HepG2 (cell line): ENCODE measurements around the gene PRKG1.

ENCODE experiments used
- EP300 ChIP-seq, 3 experiments: sonication (generic) in 1 of 3; formaldehyde crosslinking in 1 of 3; IDR thresholded peaks; 2 replicates each; pipeline versions ENCODE4 v1.5.1 to v1.6.1; 2011 to 2020; ENCODE audit warnings: low read depth in 2 of 3, low read length in 2 of 3, borderline replicate concordance in 1 of 3, improper control_type of control experiment in 1 of 3, mild to moderate bottlenecking in 1 of 3, missing genetic modification reagents in 1 of 3, moderate library complexity in 1 of 3
- KDM1A ChIP-seq: IDR thresholded peaks from 2 replicates; pipeline ENCODE4 v1.6.1; 2016; ENCODE audit warnings: missing compliant biosample characterization
- ZBTB7A ChIP-seq: sonication (generic); formaldehyde crosslinking; IDR thresholded peaks from 2 replicates; pipeline ENCODE4 v1.8.0; 2022; ENCODE audit warnings: mild to moderate bottlenecking, missing genetic modification reagents
- TF ChIP-seq, protein P1 (sequence below): fragments of 450-650 bp; IDR thresholded peaks from 2 replicates; pipeline ENCODE4 v1.6.1; 2017; ENCODE audit warnings: mild to moderate bottlenecking
- TF ChIP-seq, protein P2 (sequence below): sonication (generic); formaldehyde crosslinking; IDR thresholded peaks from 2 replicates; pipeline ENCODE4 v1.5.1; 2020; ENCODE audit warnings: missing genetic modification reagents, mild to moderate bottlenecking, borderline replicate concordance
- TF ChIP-seq, protein P3 (sequence below): sonication (generic); formaldehyde crosslinking; IDR thresholded peaks from 2 replicates; pipeline ENCODE4 v1.5.0; 2020; ENCODE audit warnings: mild to moderate bottlenecking, missing genetic modification reagents, borderline replicate concordance
- TF ChIP-seq, protein P4 (sequence below): IDR thresholded peaks from 2 replicates; pipeline ENCODE4 v1.6.1; 2016; ENCODE audit warnings: low read depth
- TF ChIP-seq, protein P5 (sequence below): IDR thresholded peaks from 2 replicates; pipeline ENCODE4 v1.6.1; 2016

DNA sequence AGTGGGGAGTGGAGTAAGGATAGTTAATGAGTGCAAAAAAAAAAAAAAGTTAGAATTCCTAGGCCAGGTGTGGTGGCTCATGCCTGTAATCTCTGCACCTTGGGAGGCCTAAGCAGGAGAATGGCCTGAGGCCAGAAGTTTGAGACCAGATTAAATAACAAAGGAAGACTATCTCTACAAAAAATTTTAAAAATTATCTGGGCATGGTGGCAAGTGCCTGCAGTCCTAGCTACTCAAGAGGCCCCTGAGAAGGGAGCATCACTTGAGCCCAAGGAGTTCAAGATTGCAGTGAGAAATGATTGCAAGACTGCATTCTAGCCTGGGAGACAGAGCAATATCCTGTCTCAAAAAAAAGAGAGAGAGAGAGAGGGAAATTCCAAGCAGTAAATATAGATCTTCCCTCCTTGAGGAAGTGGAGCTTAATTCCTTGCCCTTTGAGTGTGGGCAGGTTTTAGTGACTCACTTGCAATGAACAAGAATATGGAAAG lies 644.6 kb downstream of the PRKG1 start:
- TF ChIP-seq KDM1A (CRISPR knock-in tag): no peak
- TF ChIP-seq, protein P1, sequence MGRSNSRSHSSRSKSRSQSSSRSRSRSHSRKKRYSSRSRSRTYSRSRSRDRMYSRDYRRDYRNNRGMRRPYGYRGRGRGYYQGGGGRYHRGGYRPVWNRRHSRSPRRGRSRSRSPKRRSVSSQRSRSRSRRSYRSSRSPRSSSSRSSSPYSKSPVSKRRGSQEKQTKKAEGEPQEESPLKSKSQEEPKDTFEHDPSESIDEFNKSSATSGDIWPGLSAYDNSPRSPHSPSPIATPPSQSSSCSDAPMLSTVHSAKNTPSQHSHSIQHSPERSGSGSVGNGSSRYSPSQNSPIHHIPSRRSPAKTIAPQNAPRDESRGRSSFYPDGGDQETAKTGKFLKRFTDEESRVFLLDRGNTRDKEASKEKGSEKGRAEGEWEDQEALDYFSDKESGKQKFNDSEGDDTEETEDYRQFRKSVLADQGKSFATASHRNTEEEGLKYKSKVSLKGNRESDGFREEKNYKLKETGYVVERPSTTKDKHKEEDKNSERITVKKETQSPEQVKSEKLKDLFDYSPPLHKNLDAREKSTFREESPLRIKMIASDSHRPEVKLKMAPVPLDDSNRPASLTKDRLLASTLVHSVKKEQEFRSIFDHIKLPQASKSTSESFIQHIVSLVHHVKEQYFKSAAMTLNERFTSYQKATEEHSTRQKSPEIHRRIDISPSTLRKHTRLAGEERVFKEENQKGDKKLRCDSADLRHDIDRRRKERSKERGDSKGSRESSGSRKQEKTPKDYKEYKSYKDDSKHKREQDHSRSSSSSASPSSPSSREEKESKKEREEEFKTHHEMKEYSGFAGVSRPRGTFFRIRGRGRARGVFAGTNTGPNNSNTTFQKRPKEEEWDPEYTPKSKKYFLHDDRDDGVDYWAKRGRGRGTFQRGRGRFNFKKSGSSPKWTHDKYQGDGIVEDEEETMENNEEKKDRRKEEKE: no peak
- TF ChIP-seq, protein P2, sequence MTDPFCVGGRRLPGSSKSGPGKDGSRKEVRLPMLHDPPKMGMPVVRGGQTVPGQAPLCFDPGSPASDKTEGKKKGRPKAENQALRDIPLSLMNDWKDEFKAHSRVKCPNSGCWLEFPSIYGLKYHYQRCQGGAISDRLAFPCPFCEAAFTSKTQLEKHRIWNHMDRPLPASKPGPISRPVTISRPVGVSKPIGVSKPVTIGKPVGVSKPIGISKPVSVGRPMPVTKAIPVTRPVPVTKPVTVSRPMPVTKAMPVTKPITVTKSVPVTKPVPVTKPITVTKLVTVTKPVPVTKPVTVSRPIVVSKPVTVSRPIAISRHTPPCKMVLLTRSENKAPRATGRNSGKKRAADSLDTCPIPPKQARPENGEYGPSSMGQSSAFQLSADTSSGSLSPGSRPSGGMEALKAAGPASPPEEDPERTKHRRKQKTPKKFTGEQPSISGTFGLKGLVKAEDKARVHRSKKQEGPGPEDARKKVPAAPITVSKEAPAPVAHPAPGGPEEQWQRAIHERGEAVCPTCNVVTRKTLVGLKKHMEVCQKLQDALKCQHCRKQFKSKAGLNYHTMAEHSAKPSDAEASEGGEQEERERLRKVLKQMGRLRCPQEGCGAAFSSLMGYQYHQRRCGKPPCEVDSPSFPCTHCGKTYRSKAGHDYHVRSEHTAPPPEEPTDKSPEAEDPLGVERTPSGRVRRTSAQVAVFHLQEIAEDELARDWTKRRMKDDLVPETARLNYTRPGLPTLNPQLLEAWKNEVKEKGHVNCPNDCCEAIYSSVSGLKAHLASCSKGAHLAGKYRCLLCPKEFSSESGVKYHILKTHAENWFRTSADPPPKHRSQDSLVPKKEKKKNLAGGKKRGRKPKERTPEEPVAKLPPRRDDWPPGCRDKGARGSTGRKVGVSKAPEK (CRISPR knock-in tag): no peak
- TF ChIP-seq, protein P3, sequence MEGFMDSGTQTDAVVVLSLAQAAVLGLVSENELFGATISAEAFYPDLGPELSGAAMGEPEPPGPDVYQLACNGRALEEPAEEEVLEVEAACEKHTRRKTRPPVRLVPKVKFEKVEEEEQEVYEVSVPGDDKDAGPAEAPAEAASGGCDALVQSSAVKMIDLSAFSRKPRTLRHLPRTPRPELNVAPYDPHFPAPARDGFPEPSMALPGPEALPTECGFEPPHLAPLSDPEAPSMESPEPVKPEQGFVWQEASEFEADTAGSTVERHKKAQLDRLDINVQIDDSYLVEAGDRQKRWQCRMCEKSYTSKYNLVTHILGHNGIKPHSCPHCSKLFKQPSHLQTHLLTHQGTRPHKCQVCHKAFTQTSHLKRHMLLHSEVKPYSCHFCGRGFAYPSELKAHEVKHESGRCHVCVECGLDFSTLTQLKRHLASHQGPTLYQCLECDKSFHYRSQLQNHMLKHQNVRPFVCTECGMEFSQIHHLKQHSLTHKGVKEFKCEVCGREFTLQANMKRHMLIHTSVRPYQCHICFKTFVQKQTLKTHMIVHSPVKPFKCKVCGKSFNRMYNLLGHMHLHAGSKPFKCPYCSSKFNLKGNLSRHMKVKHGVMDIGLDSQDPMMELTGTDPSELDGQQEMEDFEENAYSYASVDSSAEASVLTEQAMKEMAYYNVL (CRISPR knock-in tag): no peak
- no peak for TF ChIP-seq ZBTB7A
- TF ChIP-seq, protein P4, sequence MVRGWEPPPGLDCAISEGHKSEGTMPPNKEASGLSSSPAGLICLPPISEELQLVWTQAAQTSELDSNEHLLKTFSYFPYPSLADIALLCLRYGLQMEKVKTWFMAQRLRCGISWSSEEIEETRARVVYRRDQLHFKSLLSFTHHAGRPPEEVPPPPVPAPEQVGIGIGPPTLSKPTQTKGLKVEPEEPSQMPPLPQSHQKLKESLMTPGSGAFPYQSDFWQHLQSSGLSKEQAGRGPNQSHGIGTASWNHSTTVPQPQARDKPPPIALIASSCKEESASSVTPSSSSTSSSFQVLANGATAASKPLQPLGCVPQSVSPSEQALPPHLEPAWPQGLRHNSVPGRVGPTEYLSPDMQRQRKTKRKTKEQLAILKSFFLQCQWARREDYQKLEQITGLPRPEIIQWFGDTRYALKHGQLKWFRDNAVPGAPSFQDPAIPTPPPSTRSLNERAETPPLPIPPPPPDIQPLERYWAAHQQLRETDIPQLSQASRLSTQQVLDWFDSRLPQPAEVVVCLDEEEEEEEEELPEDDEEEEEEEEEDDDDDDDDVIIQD: no peak
- no peak for TF ChIP-seq EP300 (IDR thresholded peaks at IDR 0.05; ENCODE audit: low read depth in 2 of 2, low read length in 2 of 2)
- no peak for TF ChIP-seq EP300 (CRISPR knock-in tag; IDR thresholded peaks at IDR 0.05; ENCODE audit: borderline replicate concordance)
- TF ChIP-seq, protein P5, sequence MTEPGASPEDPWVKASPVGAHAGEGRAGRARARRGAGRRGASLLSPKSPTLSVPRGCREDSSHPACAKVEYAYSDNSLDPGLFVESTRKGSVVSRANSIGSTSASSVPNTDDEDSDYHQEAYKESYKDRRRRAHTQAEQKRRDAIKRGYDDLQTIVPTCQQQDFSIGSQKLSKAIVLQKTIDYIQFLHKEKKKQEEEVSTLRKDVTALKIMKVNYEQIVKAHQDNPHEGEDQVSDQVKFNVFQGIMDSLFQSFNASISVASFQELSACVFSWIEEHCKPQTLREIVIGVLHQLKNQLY (CRISPR knock-in tag): no peak
